ENCODE results near the gene RGS12. TPM values are rescaled to one million over a fixed set of nuclear protein-coding genes. Genes with fewer than 3 reads are reported as not detected.

Gene RGS12
- polyA plus RNA-seq, 1 donor = 36.4 TPM

DNA sequence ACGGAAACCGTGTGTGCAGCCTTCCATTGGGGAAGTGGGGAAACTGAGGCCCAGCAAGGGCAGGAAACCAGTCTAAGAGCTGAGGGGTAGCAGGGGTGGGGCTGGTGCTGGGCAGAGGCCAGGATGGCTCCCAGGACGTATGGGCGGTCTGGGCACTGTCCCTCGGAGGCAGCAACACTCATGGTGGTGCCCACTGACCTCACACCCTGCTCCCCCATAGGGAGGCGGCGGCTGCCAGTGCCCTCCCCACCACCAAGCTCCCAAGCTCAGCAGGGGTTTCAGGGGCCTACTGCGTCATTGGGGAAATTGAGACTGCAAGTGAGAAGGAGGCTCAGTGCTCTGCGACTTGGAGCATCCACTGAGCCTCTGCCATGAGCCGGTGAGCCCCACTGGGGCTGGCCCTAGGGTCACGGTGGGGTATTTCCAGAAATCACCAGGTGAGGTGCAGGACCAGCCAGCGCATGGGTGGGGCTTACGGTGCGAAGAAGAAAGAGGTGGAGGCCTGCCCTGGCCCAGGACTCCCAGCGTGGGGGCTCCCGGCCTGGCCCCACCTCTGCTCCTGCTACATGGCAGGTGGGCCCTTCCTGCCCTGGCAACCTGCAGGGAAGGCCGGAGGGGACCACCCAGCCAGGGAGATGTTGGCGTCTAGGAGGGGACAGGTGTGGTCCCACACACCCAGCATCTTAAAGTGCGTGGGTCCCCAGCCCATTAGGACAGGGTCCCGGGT is 42.9 kb upstream of the RGS12 start:
- Histone ChIP-seq H3K4me3 (ENCODE audit: low read length) (no peak overlapping the region), H3K4me1 (ENCODE audit: control insufficient read depth, insufficient read depth, low read length) (no peaks in the 10 kb centered on the region), H3K36me3 (ENCODE audit: control insufficient read depth, insufficient read depth, low read length) (no peaks in the 10 kb centered on the region), H3K27me3 (ENCODE audit: control insufficient read depth, insufficient read depth, low read length) (no peaks in the 10 kb centered on the region), H3K9me3 (ENCODE audit: control insufficient read depth, low read depth, low read length) (no peaks in the 10 kb centered on the region), H3K27ac (ENCODE audit: low read length) (no peak overlapping the region)
- no CpG with 5 or more reads among the region's 20 CpGs for WGBS (ENCODE audit: insufficient coverage, low lambda C conversion rate)
- no peak for DNase-seq

DNA sequence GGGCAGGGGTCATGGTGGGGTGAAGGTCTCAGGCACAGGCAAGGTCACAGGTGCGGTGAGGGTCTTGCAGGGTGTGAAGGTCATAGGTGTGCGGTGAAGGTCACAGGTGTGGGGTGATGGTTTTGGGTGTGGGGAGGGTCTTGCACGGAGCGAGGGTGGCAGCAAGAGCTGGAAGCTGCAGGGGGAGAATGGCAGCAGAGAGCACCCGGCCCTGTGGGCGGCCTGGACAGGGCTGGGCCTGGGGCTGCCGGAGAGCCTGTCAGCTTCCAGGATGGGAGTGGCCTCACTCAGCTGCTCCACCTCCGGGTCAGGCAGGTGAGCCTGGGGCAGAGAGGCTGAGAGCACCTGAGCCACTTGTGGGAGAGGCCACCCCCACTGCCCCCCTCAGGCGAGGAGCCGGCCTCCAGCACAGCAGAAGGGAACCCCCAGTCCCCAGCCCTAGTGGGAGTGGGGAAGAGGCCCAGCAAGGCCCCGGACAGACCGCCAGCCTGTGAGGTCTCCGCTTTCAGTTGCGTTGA is 42.3 kb upstream of the RGS12 start:
- WGBS (ENCODE audit: insufficient coverage, low lambda C conversion rate) = no CpG with 5 or more reads among the region's 14 CpGs
- H3K27ac ChIP-seq (ENCODE audit: low read length) = no peak overlapping the region

DNA sequence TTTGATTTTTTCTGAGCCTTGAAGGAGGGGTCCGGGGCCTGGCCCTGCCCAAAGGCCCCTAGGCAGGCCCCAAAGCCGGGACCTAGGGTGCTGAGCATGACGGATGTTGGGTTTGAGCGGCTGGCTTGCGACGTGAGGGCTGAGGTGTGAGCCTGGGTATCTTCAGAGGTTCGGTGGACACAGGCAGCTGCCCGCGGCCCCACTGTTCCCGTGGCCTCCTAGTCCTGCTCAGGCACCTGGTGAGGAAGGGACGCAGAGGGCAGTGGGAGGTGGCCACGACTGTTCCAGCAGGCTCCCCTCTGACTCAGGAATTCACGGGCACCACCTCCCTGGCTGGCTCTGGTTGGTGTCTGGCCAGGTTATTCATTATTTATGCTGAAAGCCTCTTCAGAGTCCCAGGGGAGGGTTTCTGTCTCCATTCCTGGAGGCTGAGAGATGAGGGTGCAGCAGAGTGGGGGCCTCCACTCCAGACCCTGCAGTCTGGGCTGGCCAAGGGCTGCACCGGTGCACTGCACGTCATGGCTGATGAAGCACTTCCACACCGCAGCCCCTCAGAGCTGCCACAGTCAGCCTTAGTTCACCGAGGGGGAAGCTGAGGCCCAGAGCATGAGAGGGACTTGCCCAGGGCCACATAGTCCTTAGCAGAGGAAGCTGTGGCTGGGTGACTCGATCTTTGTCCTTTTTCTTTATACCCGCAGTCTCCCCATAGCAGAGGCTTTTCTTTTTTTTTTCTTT is 41.7 kb upstream of the RGS12 start:
- Histone ChIP-seq H3K4me1 (ENCODE audit: control insufficient read depth, insufficient read depth, low read length) (no peaks in the 10 kb centered on the region), H3K27me3 (ENCODE audit: control insufficient read depth, insufficient read depth, low read length) (no peaks in the 10 kb centered on the region), H3K9me3 (ENCODE audit: control insufficient read depth, low read depth, low read length) (peaks cover 2% of the 10 kb centered on the region), H3K36me3 (ENCODE audit: control insufficient read depth, insufficient read depth, low read length) (peaks cover under 1% of the 10 kb centered on the region), H3K27ac (ENCODE audit: low read length) (no peak overlapping the region), H3K4me3 (ENCODE audit: low read length) (no peak overlapping the region)
- 86% methylated on average over 1 of the region's 19 CpGs for WGBS (ENCODE audit: insufficient coverage, low lambda C conversion rate)
- no peak for DNase-seq

More for the DNA sequence above, 42.3 kb upstream of the RGS12 start:
- H3K27me3 ChIP-seq (ENCODE audit: control insufficient read depth, insufficient read depth, low read length) = no peaks in the 10 kb centered on the region
- no peaks in the 10 kb centered on the region for H3K9me3 ChIP-seq (ENCODE audit: control insufficient read depth, low read depth, low read length)
- H3K4me1 ChIP-seq (ENCODE audit: control insufficient read depth, insufficient read depth, low read length) = no peaks in the 10 kb centered on the region
- peak in 1 of 2 donors; percentile 46 for DNase-seq
- no peak overlapping the region for H3K4me3 ChIP-seq (ENCODE audit: low read length)
- H3K36me3 ChIP-seq (ENCODE audit: control insufficient read depth, insufficient read depth, low read length) = no peaks in the 10 kb centered on the region

DNA sequence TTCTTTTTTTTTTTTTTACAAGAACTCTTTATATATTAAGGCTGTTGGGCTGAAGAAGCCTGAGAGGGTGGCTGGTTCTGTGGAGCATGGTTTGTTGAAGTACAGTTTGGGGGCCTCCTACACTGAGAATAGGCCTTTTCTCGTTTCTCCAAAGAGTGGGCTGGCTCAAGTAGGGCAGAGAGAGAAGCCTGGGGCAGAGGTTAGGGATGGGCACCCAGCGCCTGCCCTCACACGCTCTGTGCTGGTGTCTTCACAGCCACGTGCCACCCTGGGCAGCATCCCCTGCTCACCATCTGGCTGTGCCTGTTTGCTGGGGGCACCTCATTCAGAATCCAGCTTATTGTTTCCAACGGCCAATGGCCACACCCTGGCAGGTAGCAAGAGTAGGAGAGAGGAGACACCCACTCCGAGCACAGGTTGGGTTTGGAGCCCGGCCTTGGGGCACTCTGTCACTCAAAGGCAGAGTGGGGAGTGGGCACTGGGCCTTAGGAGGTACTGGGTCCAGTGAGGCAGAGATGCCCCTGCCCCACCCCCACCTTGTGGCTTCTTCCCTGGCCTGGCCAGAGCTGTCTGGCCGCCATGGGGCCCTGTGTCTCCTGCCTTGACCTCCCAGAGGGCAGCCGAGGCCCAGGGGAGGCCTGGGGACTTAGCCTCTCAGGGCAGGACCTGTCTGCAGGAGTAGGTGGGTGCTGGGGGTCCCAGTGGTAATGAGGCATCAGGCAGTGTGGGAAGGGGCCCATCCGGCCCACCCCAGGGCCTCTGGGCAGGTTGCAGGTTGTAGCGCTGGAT is 40.9 kb upstream of the RGS12 start:
- H3K4me1 ChIP-seq (ENCODE audit: control insufficient read depth, insufficient read depth, low read length) = no peaks in the 10 kb centered on the region
- no CpG with 5 or more reads among the region's 11 CpGs for WGBS (ENCODE audit: insufficient coverage, low lambda C conversion rate)
- H3K4me3 ChIP-seq (ENCODE audit: low read length) = no peak overlapping the region
- H3K36me3 ChIP-seq (ENCODE audit: control insufficient read depth, insufficient read depth, low read length) = peaks cover 2% of the 10 kb centered on the region
- H3K9me3 ChIP-seq (ENCODE audit: control insufficient read depth, low read depth, low read length) = peaks cover 2% of the 10 kb centered on the region
- DNase-seq = no peak
- H3K27me3 ChIP-seq (ENCODE audit: control insufficient read depth, insufficient read depth, low read length) = no peaks in the 10 kb centered on the region
- H3K27ac ChIP-seq (ENCODE audit: low read length) = no peak overlapping the region

DNA sequence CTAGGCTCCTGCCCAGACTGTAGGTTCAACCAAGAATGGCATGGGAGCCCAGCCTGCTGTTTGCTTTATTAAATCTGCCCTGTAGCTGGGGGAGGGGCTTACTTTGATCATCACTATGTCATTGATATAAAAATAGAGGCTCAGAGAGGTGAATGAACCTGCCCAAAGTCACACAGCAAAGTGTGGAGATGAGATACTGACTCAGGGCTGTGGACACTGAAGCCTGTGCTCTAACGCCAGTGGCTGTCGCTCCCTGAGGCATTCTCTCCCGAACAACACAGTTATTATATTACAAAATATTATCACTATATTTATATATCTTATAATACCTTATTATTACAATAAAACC is 40.4 kb upstream of the RGS12 start:
- Histone ChIP-seq H3K36me3 (ENCODE audit: control insufficient read depth, insufficient read depth, low read length) (peaks cover 2% of the 10 kb centered on the region), H3K27me3 (ENCODE audit: control insufficient read depth, insufficient read depth, low read length) (no peaks in the 10 kb centered on the region), H3K4me1 (ENCODE audit: control insufficient read depth, insufficient read depth, low read length) (no peaks in the 10 kb centered on the region), H3K4me3 (ENCODE audit: low read length) (no peak overlapping the region), H3K9me3 (ENCODE audit: control insufficient read depth, low read depth, low read length) (peaks cover 2% of the 10 kb centered on the region), H3K27ac (ENCODE audit: low read length) (no peak overlapping the region)
- no peak for DNase-seq
- WGBS (ENCODE audit: insufficient coverage, low lambda C conversion rate) = no CpG with 5 or more reads among the region's 3 CpGs

DNA sequence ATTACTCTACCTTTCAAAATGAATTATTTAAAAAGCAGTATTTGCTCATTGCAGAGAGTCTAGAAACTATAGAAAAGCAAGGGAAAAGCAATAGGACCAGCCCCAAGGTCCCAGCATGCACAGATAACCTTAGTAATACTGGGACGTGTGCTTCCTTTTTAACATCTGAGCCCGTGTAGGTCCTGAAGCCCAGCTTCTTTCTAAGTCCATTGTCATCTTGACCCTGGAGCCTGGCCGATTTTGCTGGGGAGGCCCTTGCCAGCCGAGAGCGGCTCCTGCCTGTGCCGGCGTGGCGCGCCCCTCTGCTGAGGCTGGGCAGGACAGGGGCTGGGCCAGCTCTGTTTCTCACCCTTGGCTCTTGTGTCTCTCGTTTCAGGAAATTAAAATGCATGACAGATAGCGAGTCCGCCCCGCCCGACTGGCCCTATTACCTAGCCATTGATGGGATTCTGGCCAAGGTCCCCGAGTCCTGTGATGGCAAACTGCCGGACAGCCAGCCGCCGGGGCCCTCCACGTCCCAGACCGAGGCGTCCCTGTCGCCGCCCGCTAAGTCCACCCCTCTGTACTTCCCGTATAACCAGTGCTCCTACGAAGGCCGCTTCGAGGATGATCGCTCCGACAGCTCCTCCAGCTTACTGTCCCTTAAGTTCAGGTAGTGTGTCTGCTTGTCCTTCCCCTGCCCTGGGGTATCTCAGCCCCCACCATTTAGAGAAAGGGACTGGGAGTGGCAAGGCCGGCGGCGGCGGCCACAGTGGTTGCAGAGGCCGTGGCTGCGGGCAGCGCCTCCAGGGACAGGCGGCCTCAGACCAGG is 39.8 kb upstream of the RGS12 start:
- no peak for DNase-seq
- Histone ChIP-seq H3K27ac (ENCODE audit: low read length) (no peak overlapping the region), H3K27me3 (ENCODE audit: control insufficient read depth, insufficient read depth, low read length) (no peaks in the 10 kb centered on the region), H3K36me3 (ENCODE audit: control insufficient read depth, insufficient read depth, low read length) (peaks cover 2% of the 10 kb centered on the region), H3K4me1 (ENCODE audit: control insufficient read depth, insufficient read depth, low read length) (no peaks in the 10 kb centered on the region), H3K4me3 (ENCODE audit: low read length) (no peak overlapping the region), H3K9me3 (ENCODE audit: control insufficient read depth, low read depth, low read length) (peaks cover 2% of the 10 kb centered on the region)
- WGBS (ENCODE audit: insufficient coverage, low lambda C conversion rate) = no CpG with 5 or more reads among the region's 38 CpGs

DNA sequence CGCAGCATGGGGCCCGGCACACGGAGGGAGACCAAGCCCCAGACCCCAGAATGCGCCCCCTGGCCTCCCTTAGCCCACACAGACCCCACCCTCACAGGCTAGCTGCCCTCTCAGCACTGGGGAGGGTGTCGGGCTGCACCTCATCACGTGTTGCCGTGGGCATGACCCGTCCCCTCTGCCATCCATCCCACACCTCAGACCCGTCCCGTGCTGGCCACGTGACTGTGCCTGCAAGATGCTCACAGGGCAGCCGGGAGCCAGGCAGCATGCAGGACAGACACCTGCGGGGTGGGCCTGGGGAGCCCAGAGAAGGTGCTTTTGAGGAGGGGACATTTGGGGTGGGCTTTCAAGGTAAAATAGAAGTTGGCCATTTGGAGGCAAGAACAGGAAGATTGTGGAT is 39.0 kb upstream of the RGS12 start:
- Histone ChIP-seq H3K9me3 (ENCODE audit: control insufficient read depth, low read depth, low read length) (peaks cover 2% of the 10 kb centered on the region), H3K27me3 (ENCODE audit: control insufficient read depth, insufficient read depth, low read length) (no peaks in the 10 kb centered on the region), H3K4me3 (ENCODE audit: low read length) (no peak overlapping the region), H3K27ac (ENCODE audit: low read length) (no peak overlapping the region), H3K4me1 (ENCODE audit: control insufficient read depth, insufficient read depth, low read length) (no peaks in the 10 kb centered on the region), H3K36me3 (ENCODE audit: control insufficient read depth, insufficient read depth, low read length) (peaks cover 2% of the 10 kb centered on the region)
- WGBS (ENCODE audit: insufficient coverage, low lambda C conversion rate) = no CpG with 5 or more reads among the region's 13 CpGs
- DNase-seq = no peak

DNA sequence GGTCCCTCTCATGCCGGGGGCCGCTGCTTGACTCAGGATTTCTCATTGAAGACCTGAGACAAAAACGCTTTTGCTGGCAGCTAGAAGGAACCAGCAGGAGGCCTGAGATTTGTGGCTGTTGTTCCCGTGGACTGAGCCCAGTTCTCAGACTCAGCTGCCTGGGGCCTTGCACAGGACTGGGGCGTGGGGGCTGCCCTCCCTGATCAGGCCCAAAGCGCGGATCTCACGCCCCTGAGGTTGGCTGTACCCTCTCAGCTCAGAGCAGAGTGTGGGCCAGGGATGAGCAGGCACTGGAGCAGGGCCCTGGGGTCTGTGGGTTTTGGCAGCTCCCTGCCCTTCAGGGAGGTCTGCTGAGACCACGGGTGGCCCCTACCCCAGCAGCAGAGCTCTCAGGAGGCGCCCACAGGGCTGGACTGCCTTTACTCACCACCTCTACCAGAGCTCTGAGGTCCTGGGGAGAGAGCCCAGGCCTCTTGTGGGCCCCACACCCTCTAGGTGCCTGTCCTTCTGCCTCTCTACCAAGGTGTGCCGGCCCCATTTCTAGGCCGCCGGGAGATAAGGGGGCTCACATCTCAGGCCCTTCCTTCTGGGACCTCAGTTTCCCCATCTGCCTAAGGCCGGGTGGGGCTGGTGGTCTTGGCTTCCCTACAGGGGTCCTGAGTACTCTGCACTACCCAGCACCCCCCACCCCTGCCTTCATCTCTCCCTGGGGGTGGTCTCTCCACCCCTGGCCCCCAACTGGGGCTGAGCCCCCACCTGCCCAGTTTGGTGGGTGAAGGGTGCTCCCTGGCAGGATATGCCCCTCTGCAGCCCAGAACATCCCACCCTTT is 38.3 kb upstream of the RGS12 start:
- WGBS (ENCODE audit: insufficient coverage, low lambda C conversion rate) = no CpG with 5 or more reads among the region's 14 CpGs
- H3K36me3 ChIP-seq (ENCODE audit: control insufficient read depth, insufficient read depth, low read length) = peaks cover 2% of the 10 kb centered on the region
- no peak overlapping the region for H3K4me3 ChIP-seq (ENCODE audit: low read length)
- H3K4me1 ChIP-seq (ENCODE audit: control insufficient read depth, insufficient read depth, low read length) = no peaks in the 10 kb centered on the region
- DNase-seq = no peak
- no peaks in the 10 kb centered on the region for H3K27me3 ChIP-seq (ENCODE audit: control insufficient read depth, insufficient read depth, low read length)
- H3K27ac ChIP-seq (ENCODE audit: low read length) = no peak overlapping the region
- H3K9me3 ChIP-seq (ENCODE audit: control insufficient read depth, low read depth, low read length) = peaks cover 2% of the 10 kb centered on the region

DNA sequence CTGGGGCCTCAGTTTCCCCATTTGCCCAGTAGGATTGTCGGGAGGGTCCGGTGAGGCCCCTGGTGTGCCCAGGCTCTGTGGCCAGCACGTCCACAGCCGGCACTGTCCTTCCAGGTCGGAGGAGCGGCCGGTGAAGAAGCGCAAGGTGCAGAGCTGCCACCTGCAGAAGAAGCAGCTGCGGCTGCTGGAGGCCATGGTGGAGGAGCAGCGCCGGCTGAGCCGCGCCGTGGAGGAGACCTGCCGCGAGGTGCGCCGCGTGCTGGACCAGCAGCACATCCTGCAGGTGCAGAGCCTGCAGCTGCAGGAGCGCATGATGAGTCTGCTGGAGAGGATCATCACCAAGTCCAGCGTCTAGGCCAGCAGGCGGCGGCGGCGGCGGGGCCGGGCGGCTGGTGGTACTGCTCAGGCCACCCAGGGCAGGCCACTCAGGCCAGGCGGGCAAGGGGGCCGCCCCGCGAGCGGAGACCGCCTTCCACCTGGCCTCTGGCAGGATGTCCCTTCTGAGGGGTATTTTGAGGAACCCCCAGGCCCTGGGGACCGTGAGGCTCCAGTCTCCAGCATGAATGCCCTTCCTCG is 37.1 kb upstream of the RGS12 start:
- Histone ChIP-seq H3K27me3 (ENCODE audit: control insufficient read depth, insufficient read depth, low read length) (no peaks in the 10 kb centered on the region), H3K4me1 (ENCODE audit: control insufficient read depth, insufficient read depth, low read length) (no peaks in the 10 kb centered on the region), H3K27ac (ENCODE audit: low read length) (no peak overlapping the region), H3K36me3 (ENCODE audit: control insufficient read depth, insufficient read depth, low read length) (peaks cover 2% of the 10 kb centered on the region), H3K4me3 (ENCODE audit: low read length) (no peak overlapping the region), H3K9me3 (ENCODE audit: control insufficient read depth, low read depth, low read length) (peaks cover 2% of the 10 kb centered on the region)
- DNase-seq = no peak
- no CpG with 5 or more reads among the region's 36 CpGs for WGBS (ENCODE audit: insufficient coverage, low lambda C conversion rate)
